Measurements from ENCODE around the gene IGBP1. TPM values are rescaled to one million over a fixed set of nuclear protein-coding genes. Genes with fewer than 3 reads are reported as not detected.

IGBP1 gene
- total and polyA plus RNA-seq, 9 of the 15 experiments (the other 6 are each of a cell fraction or from before 2014, with no cell fraction given) = 36.6 to 91.5 (median 52.8) TPM

DNA sequence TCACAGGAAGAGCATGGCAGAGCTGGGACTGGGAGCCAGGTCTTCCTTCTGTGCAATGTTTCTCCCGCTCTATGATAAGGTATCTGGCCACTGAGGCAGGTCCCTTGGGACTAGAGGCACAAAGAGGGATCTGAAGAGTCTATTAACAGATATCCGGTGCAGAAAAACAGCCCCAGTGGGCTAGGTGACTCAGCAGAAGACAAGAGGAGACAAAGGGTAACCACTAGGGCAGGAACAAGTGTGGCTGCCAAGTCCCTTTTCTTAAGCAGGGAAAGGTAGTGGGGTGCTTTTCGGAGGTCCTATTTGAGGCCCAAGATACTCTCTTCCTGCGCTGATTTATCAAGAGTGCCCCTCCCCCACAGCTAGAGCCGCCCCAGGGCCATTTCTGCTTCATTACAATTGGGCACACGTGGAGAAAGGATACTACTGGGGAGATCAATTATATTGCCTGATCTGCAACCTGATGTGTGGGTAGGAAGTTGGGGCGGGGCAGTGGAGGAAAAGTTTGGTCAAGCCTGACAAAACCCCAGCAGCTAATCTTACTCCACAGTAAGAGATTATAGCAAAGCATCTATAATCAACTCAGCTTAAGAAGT is 43.8 kb downstream of the IGBP1 start, which contains the start of gene DGAT2L6:
Gene DGAT2L6, plus strand, starts transcription at position 546 of the 596 bp plus-strand sequence. CDS start 100 bp downstream, outside the sequence.
- CTCF ChIA-PET (ENCODE audit: low intra/inter-chr PET ratio) = no interaction called here

More for the DNA sequence above, 43.8 kb downstream of the IGBP1 start, which contains the start of gene DGAT2L6:
- FAIRE-seq (peak; percentile 82), DNase-seq (ENCODE audit: extremely low read depth in 1 of 4, low spot score in 3 of 4) (peak; percentile 15 to 58 (median 31)), ATAC-seq (peak; percentile 72)
- H3K36me3 ChIP-seq (ENCODE audit: control insufficient read depth, insufficient read depth, low read length) = no peaks in the 10 kb centered on the region
- TF ChIP-seq CCAR2 (IDR thresholded peaks at IDR 0.05; ENCODE audit: low read depth, low read length) (no peak), YY1 (IDR thresholded peaks at IDR 0.05; ENCODE audit: borderline replicate concordance in 1 of 3, control insufficient read depth in 1 of 3, extremely low read depth in 1 of 3, insufficient read depth in 3 of 3, insufficient read length in 1 of 3, insufficient replicate concordance in 2 of 3, low read depth in 1 of 3, low read length in 2 of 3) (no peak), ARID1B (IDR thresholded peaks at IDR 0.05) (0 out of 2 replicates have a peak, but pooled peaks have one; percentile 8), MAFK (IDR thresholded peaks at IDR 0.05; ENCODE audit: low read length) (peak; percentile 15; the same call in 1 of the 2 replicates), ZNF316 (IDR thresholded peaks at IDR 0.05) (peak; percentile 62), PHTF2 (CRISPR knock-in tag; IDR thresholded peaks at IDR 0.05) (no peak), SMARCA5 (IDR thresholded peaks at IDR 0.05) (no peak), PTRF (tag; IDR thresholded peaks at IDR 0.05) (no peak), MAFG (tag; conservative IDR thresholded peaks at IDR 0.05) (peak; percentile 40; the same call in 1 of the 2 replicates), DPF2 (IDR thresholded peaks at IDR 0.05) (peak; percentile 42; the same call in 1 of the 2 replicates), C11orf30 (IDR thresholded peaks at IDR 0.05; ENCODE audit: low read depth) (peak; percentile 61), NFE2 (IDR thresholded peaks at IDR 0.05; ENCODE audit: low read depth) (peak; percentile 84), MAFF (IDR thresholded peaks at IDR 0.05; ENCODE audit: low read length) (peak; percentile 54; the same call in 1 of the 2 replicates), RBM22 (IDR thresholded peaks at IDR 0.05; ENCODE audit: low read depth, low read length, poor library complexity, severe bottlenecking) (no peak)
- TF ChIP-seq, protein P1, sequence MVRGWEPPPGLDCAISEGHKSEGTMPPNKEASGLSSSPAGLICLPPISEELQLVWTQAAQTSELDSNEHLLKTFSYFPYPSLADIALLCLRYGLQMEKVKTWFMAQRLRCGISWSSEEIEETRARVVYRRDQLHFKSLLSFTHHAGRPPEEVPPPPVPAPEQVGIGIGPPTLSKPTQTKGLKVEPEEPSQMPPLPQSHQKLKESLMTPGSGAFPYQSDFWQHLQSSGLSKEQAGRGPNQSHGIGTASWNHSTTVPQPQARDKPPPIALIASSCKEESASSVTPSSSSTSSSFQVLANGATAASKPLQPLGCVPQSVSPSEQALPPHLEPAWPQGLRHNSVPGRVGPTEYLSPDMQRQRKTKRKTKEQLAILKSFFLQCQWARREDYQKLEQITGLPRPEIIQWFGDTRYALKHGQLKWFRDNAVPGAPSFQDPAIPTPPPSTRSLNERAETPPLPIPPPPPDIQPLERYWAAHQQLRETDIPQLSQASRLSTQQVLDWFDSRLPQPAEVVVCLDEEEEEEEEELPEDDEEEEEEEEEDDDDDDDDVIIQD (CRISPR knock-in tag; IDR thresholded peaks at IDR 0.05) = no peak
- peak within 1 kb of the TSS; percentile 46 for H3K4me2 ChIP-seq (ENCODE audit: insufficient read depth, low read length)
- H3K27ac ChIP-seq (ENCODE audit: extremely low read depth, low read depth, low read length) = peak within 1 kb of the TSS; percentile 67
- POLR2A ChIA-PET = interaction anchor here (0.6 kb wide), 1 partner anchor 442 kb away, joined by 4 read pairs; no protein-coding TSS in a partner anchor
- BruUV-seq (replicated peaks) = no TSS peak
- in situ Hi-C loops (cut with MboI) (no loop called here), intact Hi-C loops (cut with micrococcal nuclease) (no loop called here)
- no peaks in the 10 kb centered on the region for H3K79me2 ChIP-seq (ENCODE audit: control insufficient read depth, insufficient read depth, low read length)
- H3K9me1 ChIP-seq (ENCODE audit: control insufficient read depth, insufficient read depth, low read length) = no peaks in the 10 kb centered on the region
- H3K9ac ChIP-seq (ENCODE audit: insufficient read depth in 1 of 2, low read depth in 2 of 2, low read length in 2 of 2) = peak within 1 kb of the TSS in 1 of 2 experiments; percentile 20; a peak in 3 of 4 replicates
- no peaks in the 10 kb centered on the region for H4K20me1 ChIP-seq (replicated peaks; ENCODE audit: control insufficient read depth, insufficient read depth, low read length)
- no peaks in the 10 kb centered on the region for H3K27me3 ChIP-seq (ENCODE audit: control insufficient read depth in 2 of 2, insufficient read depth in 2 of 2, low read length in 2 of 2)
- H2AFZ ChIP-seq (ENCODE audit: low read depth, low read length) = peak within 1 kb of the TSS; percentile 79
- 6% methylated on average over 7 of the region's 7 CpGs for WGBS (ENCODE audit: insufficient coverage, low coverage, missing lambda C conversion rate)
- H3K4me3 ChIP-seq = no peak within 1 kb of the TSS
- H3K4me1 ChIP-seq (replicated peaks in 1 of 2; ENCODE audit: control insufficient read depth in 2 of 2, insufficient read depth in 2 of 2, low read length in 2 of 2) = peaks cover 4 to 24% of the 10 kb centered on the region in 2 experiments; a peak in 2 of 5 replicates
- H3K9me3 ChIP-seq (replicated peaks; ENCODE audit: control insufficient read depth, insufficient read depth, low read depth, low read length) = no peaks in the 10 kb centered on the region

All from K562 (cell line).